Ammon's horn (tissue), 1 donor: ENCODE data around the gene CHRNA1.
A peak's percentile ranks its signal among the peaks of the same experiment; 100 is the strongest.

Experiments
- DNase-seq: peaks from one replicate; pipeline ENCODE4 v3.0.0-alpha.2; 2016; ENCODE audit warnings: low spot score

Gene CHRNA1

GRCh38 chr2:174781996-174782395 is 17.7 kb upstream of the CHRNA1 start:
- peak; percentile 74 for DNase-seq

GRCh38 chr2:174781298-174781697 is 17.0 kb upstream of the CHRNA1 start:
- no peak for DNase-seq

GRCh38 chr2:174780856-174781255 is 16.6 kb upstream of the CHRNA1 start:
- DNase-seq, result no peak

GRCh38 chr2:174780191-174780840 is 16.0 kb upstream of the CHRNA1 start:
- DNase-seq, result no peak

GRCh38 chr2:174779361-174779928 is 15.2 kb upstream of the CHRNA1 start:
- no peak for DNase-seq

GRCh38 chr2:174778085-174778981 is 14.1 kb upstream of the CHRNA1 start:
- DNase-seq, result no peak

- no peak for DNase-seq
These were observed 13.2 kb upstream of the CHRNA1 start for GRCh38 chr2:174777347-174778084.

GRCh38 chr2:174776675-174777074 is 12.4 kb upstream of the CHRNA1 start:
- no peak for DNase-seq

- DNase-seq, result no peak
These were observed 12.0 kb upstream of the CHRNA1 start for GRCh38 chr2:174776223-174776622.

GRCh38 chr2:174775571-174775980 is 11.3 kb upstream of the CHRNA1 start:
- DNase-seq, result no peak

GRCh38 chr2:174774886-174775285 is 10.6 kb upstream of the CHRNA1 start:
- DNase-seq, result no peak

- no peak for DNase-seq
These were observed 8.9 kb upstream of the CHRNA1 start for GRCh38 chr2:174773215-174773614.

DNA sequence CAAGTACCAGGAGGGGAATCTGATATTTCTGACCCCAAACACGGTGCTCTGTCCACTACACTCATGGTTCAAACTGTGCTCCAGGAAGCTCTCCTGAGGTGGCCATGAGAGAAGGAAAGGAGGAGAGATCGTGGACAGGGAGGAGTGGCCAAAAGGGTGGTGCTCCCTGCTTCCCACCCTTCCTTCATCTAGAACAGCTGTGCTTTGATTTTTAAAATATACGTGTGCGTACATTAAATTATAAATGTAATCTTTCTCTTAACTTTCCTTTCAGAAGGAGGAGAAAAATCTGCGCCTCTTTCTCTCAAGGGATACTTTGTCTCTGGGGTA is 8.2 kb upstream of the CHRNA1 start:
- DNase-seq, result no peak

GRCh38 chr2:174771631-174772471 is 7.6 kb upstream of the CHRNA1 start:
- peak; percentile 87 for DNase-seq

DNA sequence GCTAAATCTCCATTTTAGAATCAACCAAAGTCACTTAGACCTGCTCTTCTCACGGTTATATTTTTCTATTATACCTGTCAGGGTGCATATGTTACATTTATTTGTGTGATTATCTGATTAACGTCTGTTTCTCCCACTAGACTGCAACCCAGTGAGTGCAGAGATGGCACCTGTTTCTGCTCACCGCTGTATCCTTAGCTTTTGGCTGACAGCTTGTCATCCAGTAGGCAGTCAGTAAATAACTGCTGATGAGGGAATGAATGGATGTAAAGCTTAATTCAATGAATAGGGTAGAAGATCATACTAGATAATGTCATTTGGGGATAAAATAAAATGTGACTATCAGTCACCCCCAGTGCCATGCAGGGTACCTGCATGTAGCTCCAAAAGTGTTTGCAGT is 6.9 kb upstream of the CHRNA1 start:
- DNase-seq, result no peak

DNA sequence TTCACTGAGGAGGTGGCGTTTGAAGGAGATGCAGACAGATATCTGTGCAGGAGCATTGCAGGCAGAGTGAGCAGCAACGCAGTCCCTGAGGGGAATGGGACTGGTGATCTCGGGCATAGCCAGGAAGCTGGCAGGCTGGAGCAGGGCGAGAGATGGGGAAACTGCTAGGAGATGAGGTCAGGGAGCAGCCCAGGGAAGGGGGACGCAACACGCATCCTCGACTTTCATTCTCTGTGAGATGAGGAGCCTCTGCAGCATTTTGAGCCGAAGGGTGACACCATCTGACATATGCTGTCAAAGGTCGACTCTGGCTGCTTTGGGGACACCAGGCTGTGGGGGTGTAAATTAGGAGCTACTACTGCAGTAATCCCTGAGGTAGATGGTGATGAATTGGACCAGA is 4.3 kb upstream of the CHRNA1 start:
- DNase-seq, result no peak

GRCh38 chr2:174766271-174766670 is 2.0 kb upstream of the CHRNA1 start:
- no peak for DNase-seq

- no peak for DNase-seq
These were observed 1.3 kb upstream of the CHRNA1 start for GRCh38 chr2:174765576-174765975.

DNA sequence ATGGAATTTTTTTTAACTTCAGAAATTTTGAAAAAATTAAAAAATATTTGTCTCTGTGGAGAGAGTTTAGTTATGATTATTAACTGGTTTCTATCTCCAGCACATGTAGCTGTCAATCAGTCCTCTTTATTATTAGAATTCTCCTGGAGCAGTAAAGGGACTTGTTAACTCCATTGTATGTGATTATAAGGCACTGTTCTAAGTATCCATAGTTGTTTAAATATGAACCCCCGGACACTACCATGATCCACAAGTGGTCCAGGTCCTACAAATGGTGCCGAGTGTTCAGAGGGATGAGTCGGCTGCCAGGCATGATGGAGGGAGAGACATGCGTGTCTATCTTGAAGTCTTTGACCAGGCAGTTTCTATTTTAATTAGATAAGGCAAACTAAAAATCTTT is 492 bp downstream of the CHRNA1 start:
- DNase-seq, result no peak

GRCh38 chr2:174762464-174762863 is 1.8 kb downstream of the CHRNA1 start:
- no peak for DNase-seq

DNA sequence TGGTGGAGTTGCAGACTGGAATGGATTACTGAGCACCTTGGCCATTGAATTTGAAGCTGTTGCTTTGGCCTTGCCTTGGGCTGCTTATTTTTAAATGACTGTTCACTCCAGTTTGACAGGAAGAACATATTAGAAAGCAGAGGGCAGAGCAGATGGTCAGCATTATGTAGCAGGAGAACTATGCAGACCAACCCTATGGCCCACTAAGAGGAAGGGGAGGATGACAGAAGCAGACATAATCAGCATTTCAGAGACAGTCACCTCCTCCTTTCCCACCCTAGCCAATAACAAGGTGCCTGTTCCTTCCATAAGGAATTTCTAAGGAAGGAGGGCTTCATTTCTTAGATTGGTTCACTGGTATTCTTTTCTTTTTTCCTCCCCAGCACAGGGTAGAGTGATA is 2.4 kb downstream of the CHRNA1 start:
- no peak for DNase-seq
